HEK293 (cell line): Measurements from ENCODE around the gene FBXO27.

Source experiments
- CTCF ChIA-PET: fragments of 350-600 bp; formaldehyde crosslinking; extraction: SDS; loops from one replicate; lab custom pipeline; 2021; ENCODE audit warnings: antibody characterized with exemption; lab: Yijun Ruan, JAX
- POLR2A ChIA-PET: fragments of 300-600 bp; formaldehyde crosslinking; extraction: SDS; loops from one replicate; lab custom pipeline; 2020; ENCODE audit warnings: antibody characterized with exemption, inconsistent platforms; lab: Yijun Ruan, JAX
- H3K27ac ChIP-seq: fragments of 200-500 bp; sonication (Bioruptor generic); 2 replicates; pipeline ENCODE4 v1.5.1; 2014; ENCODE audit warnings: low read depth, low read length, control low read depth, inconsistent platforms; ENCODE audit errors: extremely low read depth
- H3K36me3 ChIP-seq, 2 experiments: fragments of 200-500 bp in 1 of 2; sonication (Bioruptor generic) in 1 of 2; 1 replicate in 1 of 2; 2 replicates in 1 of 2; pipeline ENCODE4 v1.5.1; 2014 to 2017; ENCODE audit warnings: inconsistent platforms in 2 of 2, low read length in 2 of 2; ENCODE audit not compliant: control insufficient read depth in 2 of 2, insufficient read depth in 1 of 2
- H3K4me1 ChIP-seq: fragments of 200-500 bp; sonication (Bioruptor generic); 2 replicates; pipeline ENCODE4 v1.5.1; 2014; ENCODE audit warnings: mild to moderate bottlenecking, low read length, inconsistent platforms; ENCODE audit not compliant: control insufficient read depth, insufficient read depth
- H3K4me3 ChIP-seq: 2 replicates; pipeline ENCODE4 v1.5.1; 2011; ENCODE audit warnings: low read depth, mild to moderate bottlenecking, control low read depth, low read length, moderate library complexity
- H3K9me3 ChIP-seq: fragments of 200-500 bp; sonication (Bioruptor generic); 2 replicates; pipeline ENCODE4 v1.5.1; 2014; ENCODE audit warnings: low read depth, low read length, inconsistent platforms; ENCODE audit not compliant: control insufficient read depth, insufficient read depth
- GLIS1 ChIP-seq: fragments of 450-650 bp; formaldehyde crosslinking; IDR thresholded peaks from 2 replicates; pipeline ENCODE4 v1.5.1; 2016; ENCODE audit warnings: missing biosample characterization, missing genetic modification characterization
- INSM2 ChIP-seq: fragments of 450-650 bp; formaldehyde crosslinking; IDR thresholded peaks from 2 replicates; pipeline ENCODE4 v1.5.1; 2016; ENCODE audit warnings: missing biosample characterization, missing genetic modification characterization
- KLF9 ChIP-seq: fragments of 450-650 bp; formaldehyde crosslinking; IDR thresholded peaks from 2 replicates; pipeline ENCODE4 v1.5.1; 2016; ENCODE audit warnings: missing biosample characterization, missing genetic modification characterization, low read depth
- OSR2 ChIP-seq: fragments of 450-650 bp; formaldehyde crosslinking; IDR thresholded peaks from 2 replicates; pipeline ENCODE4 v1.5.1; 2016; ENCODE audit warnings: missing biosample characterization, missing genetic modification characterization
- ZBTB17 ChIP-seq: fragments of 450-650 bp; formaldehyde crosslinking; IDR thresholded peaks from 2 replicates; pipeline ENCODE4 v1.5.1; 2016; ENCODE audit warnings: missing biosample characterization, missing genetic modification characterization
- ZBTB44 ChIP-seq: fragments of 450-650 bp; IDR thresholded peaks from 2 replicates; pipeline ENCODE4 v1.5.1; 2018; ENCODE audit warnings: missing biosample characterization, mild to moderate bottlenecking, missing genetic modification characterization
- ZFHX2 ChIP-seq: fragments of 450-650 bp; formaldehyde crosslinking; conservative IDR thresholded peaks from 2 replicates; pipeline ENCODE4 v1.5.1; 2016; ENCODE audit warnings: missing biosample characterization, missing genetic modification characterization
- ZNF121 ChIP-seq: fragments of 450-650 bp; formaldehyde crosslinking; IDR thresholded peaks from 2 replicates; pipeline ENCODE4 v1.5.1; 2016; ENCODE audit warnings: missing biosample characterization, missing genetic modification characterization
- ZNF19 ChIP-seq: fragments of 450-650 bp; formaldehyde crosslinking; IDR thresholded peaks from 2 replicates; pipeline ENCODE4; 2016; ENCODE audit warnings: missing biosample characterization, missing genetic modification characterization, low read depth
- ZNF2 ChIP-seq: fragments of 450-650 bp; formaldehyde crosslinking; IDR thresholded peaks from 2 replicates; pipeline ENCODE4 v1.5.1; 2016; ENCODE audit warnings: missing biosample characterization, missing genetic modification characterization
- ZNF26 ChIP-seq: fragments of 450-650 bp; formaldehyde crosslinking; IDR thresholded peaks from 2 replicates; pipeline ENCODE4 v1.5.1; 2016; ENCODE audit warnings: missing biosample characterization, missing genetic modification characterization
- ZNF324 ChIP-seq: fragments of 450-650 bp; formaldehyde crosslinking; IDR thresholded peaks from 2 replicates; pipeline ENCODE4 v1.5.1; 2016; ENCODE audit warnings: missing biosample characterization, missing genetic modification characterization
- ZNF335 ChIP-seq: fragments of 450-650 bp; formaldehyde crosslinking; conservative IDR thresholded peaks from 2 replicates; pipeline ENCODE4 v1.5.1; 2016; ENCODE audit warnings: missing biosample characterization, missing genetic modification characterization
- ZNF623 ChIP-seq: fragments of 450-650 bp; formaldehyde crosslinking; IDR thresholded peaks from 2 replicates; pipeline ENCODE4 v1.5.1; 2016; ENCODE audit warnings: missing biosample characterization, missing genetic modification characterization
- ZNF624 ChIP-seq: fragments of 450-650 bp; formaldehyde crosslinking; IDR thresholded peaks from 2 replicates; pipeline ENCODE4 v1.5.1; 2017; ENCODE audit warnings: missing biosample characterization, missing genetic modification characterization
- ZNF664 ChIP-seq: fragments of 450-650 bp; formaldehyde crosslinking; IDR thresholded peaks from 2 replicates; pipeline ENCODE4 v1.5.1; 2016; ENCODE audit warnings: missing biosample characterization, missing genetic modification characterization
- ZNF747 ChIP-seq: fragments of 450-650 bp; formaldehyde crosslinking; IDR thresholded peaks from 2 replicates; pipeline ENCODE4 v1.5.1; 2016; ENCODE audit warnings: missing biosample characterization, missing genetic modification characterization
- ZNF791 ChIP-seq: fragments of 450-650 bp; formaldehyde crosslinking; IDR thresholded peaks from 2 replicates; pipeline ENCODE4 v1.5.1; 2016; ENCODE audit warnings: missing biosample characterization, missing genetic modification characterization
- ZSCAN5A ChIP-seq: fragments of 450-650 bp; formaldehyde crosslinking; IDR thresholded peaks from 2 replicates; pipeline ENCODE4 v1.5.1; 2016; ENCODE audit warnings: missing biosample characterization, missing genetic modification characterization

Gene FBXO27

GRCh38 chr19:39077323-39077722 lies 45.0 kb upstream of the FBXO27 start:
- H3K4me3 ChIP-seq, result no peak overlapping the region
- no peaks in the 10 kb centered on the region; a peak in 1 of 3 replicates for H3K36me3 ChIP-seq
- H3K27ac ChIP-seq, result no peak overlapping the region
- CTCF ChIA-PET, result interaction anchor here (0.5 to 3.5 kb wide), 2 partner anchors 13 to 26 kb away, joined by 5 to 18 read pairs; no protein-coding TSS in a partner anchor
- POLR2A ChIA-PET, result no interaction called here
- 0 out of 2 replicates have a peak, but pooled peaks have one; percentile 18 for TF ChIP-seq INSM2 (tag by site-specific recombination)
- peak; percentile 17; the same call in 1 of the 2 replicates for TF ChIP-seq ZSCAN5A (tag by site-specific recombination)
- no peak for TF ChIP-seq ZNF791 (tag by site-specific recombination)
- TF ChIP-seq, all 188 proteins: peak for 2
- Histone ChIP-seq H3K4me1 (peaks cover 5% of the 10 kb centered on the region; the same call in 1 of the 2 replicates), H3K9me3 (no peaks in the 10 kb centered on the region)

GRCh38 chr19:39074942-39075341 lies 42.6 kb upstream of the FBXO27 start:
- Histone ChIP-seq H3K36me3 (no peaks in the 10 kb centered on the region; a peak in 1 of 3 replicates), H3K27ac (no peak overlapping the region), H3K4me3 (no peak overlapping the region), H3K4me1 (no peaks in the 10 kb centered on the region), H3K9me3 (no peaks in the 10 kb centered on the region)
- TF ChIP-seq ZBTB17 (no peak), ZNF335 (tag by site-specific recombination) (no peak), ZBTB44 (tag by site-specific recombination) (no peak), GLIS1 (no peak), ZFHX2 (tag by site-specific recombination) (no peak), ZNF121 (tag by site-specific recombination) (peak; percentile 97), ZNF19 (tag by site-specific recombination) (no peak)
- POLR2A ChIA-PET, result no interaction called here
- CTCF ChIA-PET, result interaction anchor here (0.5 to 7.7 kb wide), 5 partner anchors 8 to 648 kb away, joined by 3 to 36 read pairs (median 6); no protein-coding TSS in a partner anchor

- H3K4me1 ChIP-seq, result no peaks in the 10 kb centered on the region
- H3K9me3 ChIP-seq, result no peaks in the 10 kb centered on the region
- H3K4me3 ChIP-seq, result no peak overlapping the region
- TF ChIP-seq ZBTB17 (peak; percentile 58), ZNF324 (tag by site-specific recombination) (0 out of 2 replicates have a peak, but pooled peaks have one; percentile 16), ZNF26 (tag by site-specific recombination) (0 out of 2 replicates have a peak, but pooled peaks have one; percentile 37), KLF9 (tag by site-specific recombination) (no peak), ZNF2 (tag by site-specific recombination) (0 out of 2 replicates have a peak, but pooled peaks have one; percentile 1), ZNF664 (tag by site-specific recombination) (peak; percentile 95), OSR2 (tag by site-specific recombination) (no peak), ZNF623 (tag by site-specific recombination) (0 out of 2 replicates have a peak, but pooled peaks have one; percentile 4), ZNF747 (peak; percentile 75; the same call in 1 of the 2 replicates), ZNF624 (tag by site-specific recombination) (0 out of 2 replicates have a peak, but pooled peaks have one; percentile 1)
- POLR2A ChIA-PET, result interaction anchor here (0.6 to 1.6 kb wide), 4 partner anchors 11 to 86 kb away, joined by 3 to 6 read pairs (median 4); partner anchors contain the start of gene ACP7
- CTCF ChIA-PET, result interaction anchor here (0.5 to 7.7 kb wide), 11 partner anchors 9 to 647 kb away, joined by 3 to 36 read pairs (median 6); no protein-coding TSS in a partner anchor
- H3K36me3 ChIP-seq, result no peaks in the 10 kb centered on the region; a peak in 1 of 3 replicates
- H3K27ac ChIP-seq, result no peak overlapping the region
These were observed 41.9 kb upstream of the FBXO27 start for GRCh38 chr19:39074205-39074692.
